T47D (cell line): ENCODE data around the gene MINPP1.
"Not testable (repeated sequence)": the region's sequence is repeated elsewhere in the genome, so short reads cannot be mapped to it uniquely, and the experiment has no call there.

Experiments
- DNase-seq, 2 experiments: peaks; one replicate each; pipeline versions ENCODE4 v3.0.0 to v3.0.0-alpha.2; 2011 to 2012; ENCODE audit warnings: low read depth in 1 of 2, low spot score in 1 of 2
- JUND ChIP-seq: IDR thresholded peaks from 2 replicates; pipeline ENCODE4 v1.6.1; 2012; ENCODE audit warnings: low read depth
- in situ Hi-C: cut with HindIII; loops from 2 replicates; pipeline ENCODE4 v1.10.0; 2016; ENCODE audit warnings: low sequenced_read_pairs, low pct_unique_long_range_greater_than_20kb

MINPP1 gene

GRCh38 chr10:87504640-87505365 lies at the start of gene MINPP1:
Gene MINPP1, plus strand, starts transcription at chr10:87504893. Its CDS starts 23 bp downstream, at chr10:87504916.
- in situ Hi-C loops: no loop called here
- DNase-seq: peak; percentile 66 to 74
- no peak for TF ChIP-seq JUND

DNA sequence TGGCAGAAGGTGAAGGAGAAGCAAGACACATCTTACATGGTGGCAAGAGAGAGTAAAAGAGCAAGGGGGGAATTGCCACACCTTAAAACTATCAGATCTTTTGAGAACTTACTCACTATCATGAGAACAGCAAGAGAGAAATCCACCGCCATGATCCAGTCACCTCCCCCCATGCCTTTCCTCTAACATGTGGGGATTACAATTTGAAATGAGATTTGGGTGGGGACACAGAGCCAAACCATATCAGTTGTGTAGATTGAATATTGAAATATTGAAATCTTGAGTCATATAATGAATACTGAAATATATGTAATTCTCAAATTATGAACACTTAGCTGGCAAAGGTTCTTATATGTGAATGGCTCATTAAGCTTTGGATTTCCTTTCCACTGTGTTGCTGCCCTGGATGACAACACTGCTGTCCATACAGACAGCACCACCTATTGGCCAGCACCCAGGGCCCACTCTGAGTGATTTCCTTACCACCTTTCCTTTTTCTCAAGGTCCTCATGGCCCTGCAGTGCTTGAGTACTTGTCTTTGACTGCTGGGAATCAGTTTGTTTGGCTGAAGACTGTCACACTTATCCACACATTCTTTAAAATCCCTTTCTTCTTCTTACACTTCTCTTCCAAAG lies 48.0 kb upstream of the MINPP1 start:
- DNase-seq, in situ Hi-C loops: not testable (repeated sequence)

DNA sequence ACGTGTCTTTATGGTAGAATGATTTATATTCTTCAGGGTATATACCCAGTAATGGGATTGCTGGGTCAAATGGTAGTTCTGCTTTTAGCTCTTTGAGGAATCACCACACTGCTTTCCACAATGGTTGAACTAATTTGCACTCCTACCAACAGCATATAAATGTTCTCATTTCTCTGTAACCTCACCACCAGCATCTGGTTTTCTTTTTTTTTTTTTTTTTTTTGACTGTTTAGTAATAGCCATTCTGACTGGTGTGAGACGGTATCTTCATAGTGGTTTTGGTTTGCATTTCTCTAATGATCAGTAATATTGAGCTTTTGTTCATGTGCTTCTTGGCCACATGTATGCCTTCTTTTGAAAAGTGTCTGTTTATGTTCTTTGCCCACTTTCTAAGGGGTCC lies 42.9 kb upstream of the MINPP1 start:
- in situ Hi-C loops, DNase-seq: not testable (repeated sequence)

GRCh38 chr10:87466849-87467248 lies 37.8 kb upstream of the MINPP1 start:
- in situ Hi-C loops, DNase-seq: not testable (repeated sequence)

- in situ Hi-C loops: not testable (repeated sequence)
- DNase-seq: peak in 1 of 2 experiments; percentile 15
Observed at GRCh38 chr10:87488733-87489132, 16.0 kb upstream of the MINPP1 start.

DNA sequence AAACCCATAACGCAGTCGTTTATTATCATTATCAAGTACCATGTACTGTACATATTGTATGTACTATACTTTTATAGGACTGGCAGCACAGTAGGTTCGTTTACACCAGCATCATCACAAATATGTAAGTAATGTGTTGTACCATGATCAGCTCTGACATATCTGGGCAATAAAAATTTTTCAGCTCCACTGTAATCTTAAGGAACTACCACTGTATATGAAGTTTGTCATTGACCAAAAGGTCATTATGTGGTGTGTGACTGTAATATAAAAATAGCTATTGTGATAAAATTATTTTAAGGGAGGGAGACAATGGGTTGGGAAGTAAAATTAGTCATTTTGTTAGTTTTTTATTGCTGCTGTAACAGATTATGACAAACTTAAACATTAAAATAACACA lies 14.4 kb upstream of the MINPP1 start:
- DNase-seq, in situ Hi-C loops: not testable (repeated sequence)

GRCh38 chr10:87492450-87492849 lies 12.2 kb upstream of the MINPP1 start:
- DNase-seq, in situ Hi-C loops: not testable (repeated sequence)

- in situ Hi-C loops, DNase-seq: not testable (repeated sequence)
Observed at GRCh38 chr10:87495446-87495845, 9.2 kb upstream of the MINPP1 start.

- in situ Hi-C loops, DNase-seq: not testable (repeated sequence)
Observed at GRCh38 chr10:87497386-87497785, 7.3 kb upstream of the MINPP1 start.

DNA sequence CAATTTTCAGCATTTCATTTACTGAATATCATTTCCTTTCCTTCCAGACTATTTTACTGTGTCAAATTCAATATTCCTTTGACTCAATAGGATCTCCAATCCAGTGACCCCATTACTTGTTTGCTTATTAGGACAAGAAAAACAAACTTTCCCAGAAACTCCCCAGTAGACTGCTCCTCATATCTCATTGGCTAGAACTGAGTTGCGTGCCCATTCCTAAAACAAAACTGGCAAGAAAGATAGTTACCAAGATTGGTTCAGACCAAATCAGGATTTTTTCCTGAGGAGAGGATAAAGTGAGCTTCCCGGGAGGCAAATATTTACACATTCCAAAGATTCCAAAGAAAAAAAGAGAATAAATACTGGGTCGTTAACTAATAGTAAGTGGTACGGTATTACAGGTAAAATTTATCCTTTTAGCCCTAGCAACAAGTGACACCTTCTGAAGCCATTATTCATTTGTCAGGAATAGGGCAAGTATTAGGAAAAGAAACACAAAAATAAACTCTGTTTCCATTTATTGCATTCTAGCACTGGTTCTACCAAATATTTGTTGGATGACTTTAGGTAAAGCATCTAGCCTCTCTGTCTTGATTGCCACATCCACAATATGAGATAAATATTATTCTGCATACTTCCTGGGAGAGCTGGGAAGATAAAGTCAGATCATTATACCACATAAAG lies 6.4 kb upstream of the MINPP1 start:
- in situ Hi-C loops, DNase-seq: not testable (repeated sequence)

DNA sequence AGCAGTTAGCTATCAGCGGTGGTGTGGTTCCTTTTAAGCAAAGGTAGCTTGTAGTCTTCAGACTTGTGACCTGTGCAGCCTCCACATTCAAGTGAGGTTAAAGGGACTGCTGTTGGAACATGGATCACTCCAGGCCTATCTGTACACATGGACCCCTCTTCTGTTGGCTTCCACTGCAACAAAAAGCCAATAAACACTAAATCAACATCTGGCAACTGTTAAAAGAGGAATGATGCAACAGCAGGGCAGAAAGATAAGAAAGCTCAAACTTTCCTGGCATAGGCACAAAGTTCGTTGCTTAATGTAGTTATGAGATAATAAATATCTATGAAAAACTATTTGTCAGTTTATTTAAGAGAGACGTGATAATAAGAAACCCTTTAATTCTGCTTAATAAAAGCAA lies 4.0 kb upstream of the MINPP1 start:
- no peak for DNase-seq
- in situ Hi-C loops: no loop called here
- TF ChIP-seq JUND: no peak

- in situ Hi-C loops: no loop called here
- DNase-seq: no peak
- TF ChIP-seq JUND: no peak
Observed at GRCh38 chr10:87503401-87503800, 1.3 kb upstream of the MINPP1 start.

DNA sequence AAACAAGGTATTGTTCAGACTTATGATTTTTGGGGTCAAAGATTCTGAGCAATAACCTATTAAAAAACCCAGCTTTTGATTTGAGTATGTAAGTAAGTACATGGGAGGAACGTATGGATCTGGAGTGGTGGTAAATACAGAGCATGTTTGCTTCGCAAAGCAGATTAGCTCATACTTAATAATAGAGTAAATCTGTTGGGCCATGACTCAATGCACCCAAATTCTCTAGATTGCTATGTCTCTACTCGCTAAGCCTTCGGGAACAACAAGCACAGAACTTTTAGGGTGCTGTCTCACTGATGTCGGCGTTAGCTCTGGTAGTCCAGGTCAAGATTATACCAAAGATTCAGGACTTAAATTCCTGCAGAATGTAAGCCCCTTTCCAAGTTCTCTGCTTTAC lies 807 bp upstream of the MINPP1 start:
- in situ Hi-C loops: no loop called here
- DNase-seq: no peak
- no peak for TF ChIP-seq JUND

- no peak for TF ChIP-seq JUND
- in situ Hi-C loops: no loop called here
Observed at GRCh38 chr10:87504307-87504639, 420 bp upstream of the MINPP1 start.

More at GRCh38 chr10:87504307-87504639, 420 bp upstream of the MINPP1 start:
- no peak for DNase-seq
